ENCODE measurements around the gene ARPC2.

- TF ChIP-seq, protein P1, sequence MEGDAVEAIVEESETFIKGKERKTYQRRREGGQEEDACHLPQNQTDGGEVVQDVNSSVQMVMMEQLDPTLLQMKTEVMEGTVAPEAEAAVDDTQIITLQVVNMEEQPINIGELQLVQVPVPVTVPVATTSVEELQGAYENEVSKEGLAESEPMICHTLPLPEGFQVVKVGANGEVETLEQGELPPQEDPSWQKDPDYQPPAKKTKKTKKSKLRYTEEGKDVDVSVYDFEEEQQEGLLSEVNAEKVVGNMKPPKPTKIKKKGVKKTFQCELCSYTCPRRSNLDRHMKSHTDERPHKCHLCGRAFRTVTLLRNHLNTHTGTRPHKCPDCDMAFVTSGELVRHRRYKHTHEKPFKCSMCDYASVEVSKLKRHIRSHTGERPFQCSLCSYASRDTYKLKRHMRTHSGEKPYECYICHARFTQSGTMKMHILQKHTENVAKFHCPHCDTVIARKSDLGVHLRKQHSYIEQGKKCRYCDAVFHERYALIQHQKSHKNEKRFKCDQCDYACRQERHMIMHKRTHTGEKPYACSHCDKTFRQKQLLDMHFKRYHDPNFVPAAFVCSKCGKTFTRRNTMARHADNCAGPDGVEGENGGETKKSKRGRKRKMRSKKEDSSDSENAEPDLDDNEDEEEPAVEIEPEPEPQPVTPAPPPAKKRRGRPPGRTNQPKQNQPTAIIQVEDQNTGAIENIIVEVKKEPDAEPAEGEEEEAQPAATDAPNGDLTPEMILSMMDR (conservative IDR thresholded peaks at IDR 0.05; ENCODE audit: low read length): no peak
- no peak for TF ChIP-seq EZH2phosphoT487 (IDR thresholded peaks at IDR 0.05; ENCODE audit: borderline replicate concordance)
Measured at GRCh38 chr2:218194880-218195279, 22.1 kb upstream of the ARPC2 start.
